Prostate gland (tissue), 2 donors: Measurements from ENCODE around the gene DPM2.

Experiments
- POLR2A ChIP-seq: fragments of 450-650 bp; IDR thresholded peaks from one replicate; pipeline ENCODE4 v1.6.1; 2016; ENCODE audit warnings: antibody characterized with exemption, mild to moderate bottlenecking
- TF ChIP-seq, protein P1 (sequence below), 4 experiments: fragments of 200-600 bp in 2 of 4; fragments of 450-650 bp in 2 of 4; sonication (generic) in 2 of 4; IDR thresholded peaks; 1 replicate in 3 of 4; 2 replicates in 1 of 4; pipeline ENCODE4 v1.5.1; 2016 to 2019; ENCODE audit warnings: antibody characterized with exemption in 4 of 4, mild to moderate bottlenecking in 2 of 4, moderate library complexity in 2 of 4

DNA sequence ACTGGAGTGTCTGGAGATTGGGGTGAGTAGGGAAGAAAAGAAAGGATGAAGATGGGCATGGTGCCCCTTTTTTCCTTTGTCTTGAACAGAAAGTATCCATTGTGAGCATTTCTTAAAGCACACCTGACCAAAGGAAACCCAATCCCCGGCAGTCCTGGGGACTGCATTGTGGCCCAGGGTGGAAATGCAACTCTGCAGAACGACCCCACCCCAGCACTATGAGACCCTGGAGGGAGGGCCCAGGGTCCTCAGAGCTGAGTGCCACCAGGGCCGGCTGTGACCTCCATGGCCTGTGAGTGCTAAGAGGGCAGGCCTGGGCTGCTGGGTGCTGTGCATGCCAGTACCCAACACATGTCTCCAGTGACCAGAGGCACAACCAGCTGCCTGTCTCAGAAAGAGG is 24.6 kb upstream of the DPM2 start:
- TF ChIP-seq, protein P1, sequence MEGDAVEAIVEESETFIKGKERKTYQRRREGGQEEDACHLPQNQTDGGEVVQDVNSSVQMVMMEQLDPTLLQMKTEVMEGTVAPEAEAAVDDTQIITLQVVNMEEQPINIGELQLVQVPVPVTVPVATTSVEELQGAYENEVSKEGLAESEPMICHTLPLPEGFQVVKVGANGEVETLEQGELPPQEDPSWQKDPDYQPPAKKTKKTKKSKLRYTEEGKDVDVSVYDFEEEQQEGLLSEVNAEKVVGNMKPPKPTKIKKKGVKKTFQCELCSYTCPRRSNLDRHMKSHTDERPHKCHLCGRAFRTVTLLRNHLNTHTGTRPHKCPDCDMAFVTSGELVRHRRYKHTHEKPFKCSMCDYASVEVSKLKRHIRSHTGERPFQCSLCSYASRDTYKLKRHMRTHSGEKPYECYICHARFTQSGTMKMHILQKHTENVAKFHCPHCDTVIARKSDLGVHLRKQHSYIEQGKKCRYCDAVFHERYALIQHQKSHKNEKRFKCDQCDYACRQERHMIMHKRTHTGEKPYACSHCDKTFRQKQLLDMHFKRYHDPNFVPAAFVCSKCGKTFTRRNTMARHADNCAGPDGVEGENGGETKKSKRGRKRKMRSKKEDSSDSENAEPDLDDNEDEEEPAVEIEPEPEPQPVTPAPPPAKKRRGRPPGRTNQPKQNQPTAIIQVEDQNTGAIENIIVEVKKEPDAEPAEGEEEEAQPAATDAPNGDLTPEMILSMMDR (IDR thresholded peaks at IDR 0.05): no peak
- TF ChIP-seq POLR2A: no peak
